MM.1S (cell line): ENCODE data around the gene ERC2.

ENCODE experiments used
- EZH2 ChIP-seq: fragments of 300-600 bp; sonication (generic); optimal IDR thresholded peaks from 2 replicates; pipeline ENCODE3; 2017; ENCODE audit warnings: low read depth, mild to moderate bottlenecking, antibody characterized with exemption, low read length, mixed read lengths
- EZH2phosphoT487 ChIP-seq: fragments of 300-600 bp; sonication (generic); IDR thresholded peaks from 2 replicates; pipeline ENCODE4 v1.6.1; 2018; ENCODE audit warnings: antibody characterized with exemption, low read length
- TF ChIP-seq, protein P1 (sequence below): fragments of 300-600 bp; sonication (generic); IDR thresholded peaks from 2 replicates; pipeline ENCODE4 v1.5.1; 2016; ENCODE audit warnings: antibody characterized with exemption, low read length, mixed read lengths

- TF ChIP-seq EZH2phosphoT487 (no peak), EZH2 (no peak)
- TF ChIP-seq, protein P1, sequence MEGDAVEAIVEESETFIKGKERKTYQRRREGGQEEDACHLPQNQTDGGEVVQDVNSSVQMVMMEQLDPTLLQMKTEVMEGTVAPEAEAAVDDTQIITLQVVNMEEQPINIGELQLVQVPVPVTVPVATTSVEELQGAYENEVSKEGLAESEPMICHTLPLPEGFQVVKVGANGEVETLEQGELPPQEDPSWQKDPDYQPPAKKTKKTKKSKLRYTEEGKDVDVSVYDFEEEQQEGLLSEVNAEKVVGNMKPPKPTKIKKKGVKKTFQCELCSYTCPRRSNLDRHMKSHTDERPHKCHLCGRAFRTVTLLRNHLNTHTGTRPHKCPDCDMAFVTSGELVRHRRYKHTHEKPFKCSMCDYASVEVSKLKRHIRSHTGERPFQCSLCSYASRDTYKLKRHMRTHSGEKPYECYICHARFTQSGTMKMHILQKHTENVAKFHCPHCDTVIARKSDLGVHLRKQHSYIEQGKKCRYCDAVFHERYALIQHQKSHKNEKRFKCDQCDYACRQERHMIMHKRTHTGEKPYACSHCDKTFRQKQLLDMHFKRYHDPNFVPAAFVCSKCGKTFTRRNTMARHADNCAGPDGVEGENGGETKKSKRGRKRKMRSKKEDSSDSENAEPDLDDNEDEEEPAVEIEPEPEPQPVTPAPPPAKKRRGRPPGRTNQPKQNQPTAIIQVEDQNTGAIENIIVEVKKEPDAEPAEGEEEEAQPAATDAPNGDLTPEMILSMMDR = no peak
These were observed 354.4 kb downstream of the ERC2 start for GRCh38 chr3:56113908-56114307.
